HG03135 (cell line): Measurements from ENCODE around the gene TOR1AIP2.
A peak's percentile ranks its signal among the peaks of the same experiment; 100 is the strongest.

ENCODE experiments used
- ATAC-seq: cut with Tn5 transposase; IDR thresholded peaks from one replicate; pipeline ENCODE4 v1.9.1; 2021; ENCODE audit warnings: mild to moderate bottlenecking, moderate library complexity; ENCODE audit not compliant: unreplicated experiment

The TOR1AIP2 gene

DNA sequence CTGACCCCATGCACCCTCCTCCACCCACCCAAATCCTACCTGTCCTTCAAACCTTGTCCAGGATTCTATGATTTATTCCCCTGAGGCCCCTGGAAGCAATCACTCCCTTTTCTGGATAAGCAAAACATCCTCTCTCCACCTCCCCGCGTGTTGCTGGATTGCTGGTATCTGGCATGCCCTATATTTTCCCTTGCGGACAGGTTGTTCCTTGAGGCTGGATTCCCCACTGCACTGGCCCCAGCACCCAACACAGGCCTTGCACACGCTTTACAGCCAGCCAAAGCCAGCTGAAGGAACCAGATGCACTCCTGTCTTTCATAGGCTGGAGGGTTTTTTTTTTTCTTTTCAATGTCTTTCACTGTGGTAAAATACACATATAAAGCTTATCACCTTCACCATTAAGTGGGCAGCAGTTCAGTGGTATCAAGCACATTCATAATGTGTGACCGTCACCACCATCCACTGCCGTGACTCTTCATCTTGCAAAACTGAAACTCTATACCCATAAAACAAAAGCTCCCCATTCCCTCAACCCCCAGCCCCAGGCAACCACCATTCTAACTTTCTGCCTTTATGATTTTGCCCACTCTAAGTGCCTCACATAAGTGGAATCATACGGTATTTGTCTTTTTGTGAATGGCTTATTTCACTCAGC lies 50.9 kb downstream of the TOR1AIP2 start:
- no peak for ATAC-seq

DNA sequence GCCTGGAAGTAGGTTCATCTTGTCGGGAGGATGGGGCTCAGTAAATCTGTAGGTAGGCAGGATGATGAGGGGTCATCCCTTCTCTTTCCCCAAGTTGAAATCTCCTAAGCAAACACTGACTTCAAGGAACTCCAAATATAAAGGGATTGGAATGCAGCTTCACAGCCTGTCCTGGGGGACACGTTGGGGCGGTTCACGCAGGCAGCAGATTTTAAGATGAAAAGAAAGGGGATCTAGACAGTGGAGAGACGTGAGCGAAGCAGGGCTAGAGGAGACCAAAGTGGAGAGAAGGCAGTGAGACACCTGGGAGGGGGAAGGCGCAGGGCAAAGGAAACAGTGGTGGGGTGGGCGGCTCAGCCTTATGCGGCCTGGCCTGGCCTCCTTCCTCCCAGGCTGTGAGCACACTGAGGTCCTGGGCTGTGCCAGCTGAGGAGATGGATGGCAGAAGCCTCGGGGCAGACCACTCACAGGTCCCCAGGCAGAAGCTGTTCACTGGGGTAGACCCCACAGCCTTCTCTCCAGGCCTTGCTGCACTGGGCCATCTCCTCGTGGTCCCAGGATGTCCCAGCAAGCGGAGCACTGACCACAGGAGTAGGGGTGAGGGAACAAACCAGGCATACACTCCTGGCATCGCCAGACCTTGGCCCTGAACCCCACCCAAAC lies 51.7 kb downstream of the TOR1AIP2 start:
- ATAC-seq = no peak

DNA sequence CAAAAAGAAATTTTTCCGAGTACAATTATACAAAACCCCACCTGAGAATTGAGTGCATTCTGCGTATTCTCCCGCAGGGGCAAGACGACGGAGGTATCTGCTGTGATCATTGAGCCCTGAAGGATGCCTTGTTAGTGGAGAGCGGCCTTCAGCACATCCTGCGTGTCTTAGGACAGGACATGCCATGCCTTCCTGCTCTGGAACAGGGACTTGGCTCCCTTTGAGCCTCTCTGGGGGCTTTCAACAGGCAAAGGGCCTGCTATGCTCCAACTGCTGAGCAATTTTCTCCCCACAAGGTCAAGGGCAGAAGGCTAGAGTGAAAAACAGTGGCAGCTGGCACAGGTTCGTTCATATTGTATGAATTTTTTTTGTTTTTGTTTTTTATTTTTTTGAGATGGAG lies 52.4 kb downstream of the TOR1AIP2 start:
- ATAC-seq = no peak

DNA sequence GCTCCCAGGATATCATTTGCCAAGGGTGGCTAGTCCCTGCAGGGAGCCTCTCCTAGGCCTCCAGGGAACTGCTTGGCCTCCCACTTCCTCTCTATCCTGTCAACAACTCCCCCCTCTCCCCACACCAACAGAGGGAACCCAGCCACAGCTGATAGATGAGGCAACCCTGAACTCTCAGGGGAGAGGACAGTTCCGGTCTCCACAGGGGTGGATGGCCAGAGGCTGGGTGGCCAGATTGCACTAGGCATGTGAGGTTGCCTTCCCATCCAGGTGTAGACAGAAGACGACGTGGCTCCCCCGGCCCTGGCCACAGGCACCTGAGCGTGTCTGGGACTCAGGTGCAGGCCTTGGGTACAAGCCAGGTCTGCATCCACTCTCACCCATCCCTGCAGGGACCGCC lies 53.3 kb downstream of the TOR1AIP2 start:
- no peak for ATAC-seq

DNA sequence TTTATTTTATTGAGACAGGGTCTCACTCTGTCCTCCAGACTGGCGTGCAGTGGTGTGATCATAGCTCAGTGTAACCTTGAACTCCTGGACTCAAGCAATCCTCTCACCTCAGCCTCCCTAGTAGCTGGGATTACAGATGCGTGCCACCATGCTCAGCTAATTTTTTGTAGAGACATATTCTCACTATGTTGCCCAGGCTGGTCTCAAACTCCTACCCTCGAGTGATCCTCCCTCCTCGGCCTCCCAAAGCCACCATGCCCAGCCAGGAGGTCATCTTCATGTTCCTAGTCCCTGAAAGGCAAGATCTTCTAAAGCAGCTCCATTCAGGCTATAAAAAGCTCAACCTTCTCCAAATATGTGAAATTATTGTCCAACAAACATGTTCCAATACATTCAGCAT lies 53.9 kb downstream of the TOR1AIP2 start:
- ATAC-seq = no peak

DNA sequence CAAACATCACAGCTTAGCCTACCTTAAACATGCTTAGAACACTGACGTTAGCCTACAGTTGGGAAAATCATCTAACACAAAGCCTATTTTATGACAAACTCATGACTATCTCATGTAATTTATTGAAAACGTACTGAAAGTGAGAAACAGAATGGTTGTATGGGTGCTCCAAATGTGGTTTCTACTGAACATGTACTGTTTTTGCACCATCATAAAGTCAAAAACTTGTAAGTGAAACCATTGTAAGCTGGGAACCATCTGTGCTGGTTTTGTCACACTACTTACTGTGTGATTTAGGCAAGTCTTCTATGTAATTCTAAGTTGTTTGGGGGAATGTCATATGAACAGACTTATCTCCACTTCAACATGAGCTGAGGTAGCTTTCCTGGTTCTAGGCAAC lies 55.5 kb downstream of the TOR1AIP2 start:
- ATAC-seq = no peak

DNA sequence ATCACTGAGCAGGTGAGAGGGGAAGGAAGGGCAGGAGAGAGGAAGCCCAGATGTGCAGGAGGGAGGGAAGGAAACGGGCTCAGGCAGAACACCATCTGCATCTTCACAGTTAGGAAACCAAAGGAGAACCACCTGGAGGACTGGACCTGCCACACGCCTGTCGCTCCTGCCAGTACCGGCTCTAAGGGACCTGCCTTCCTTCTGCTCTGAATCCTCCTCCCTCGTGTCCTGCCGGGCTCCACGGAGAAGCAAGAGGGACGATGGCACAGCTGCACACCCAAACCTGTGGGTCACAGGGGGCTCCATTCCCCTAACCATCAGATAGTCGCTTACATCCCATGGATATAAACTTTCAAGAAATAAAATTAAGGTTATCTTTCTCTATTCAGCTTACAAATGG lies 56.1 kb downstream of the TOR1AIP2 start:
- ATAC-seq = no peak

DNA sequence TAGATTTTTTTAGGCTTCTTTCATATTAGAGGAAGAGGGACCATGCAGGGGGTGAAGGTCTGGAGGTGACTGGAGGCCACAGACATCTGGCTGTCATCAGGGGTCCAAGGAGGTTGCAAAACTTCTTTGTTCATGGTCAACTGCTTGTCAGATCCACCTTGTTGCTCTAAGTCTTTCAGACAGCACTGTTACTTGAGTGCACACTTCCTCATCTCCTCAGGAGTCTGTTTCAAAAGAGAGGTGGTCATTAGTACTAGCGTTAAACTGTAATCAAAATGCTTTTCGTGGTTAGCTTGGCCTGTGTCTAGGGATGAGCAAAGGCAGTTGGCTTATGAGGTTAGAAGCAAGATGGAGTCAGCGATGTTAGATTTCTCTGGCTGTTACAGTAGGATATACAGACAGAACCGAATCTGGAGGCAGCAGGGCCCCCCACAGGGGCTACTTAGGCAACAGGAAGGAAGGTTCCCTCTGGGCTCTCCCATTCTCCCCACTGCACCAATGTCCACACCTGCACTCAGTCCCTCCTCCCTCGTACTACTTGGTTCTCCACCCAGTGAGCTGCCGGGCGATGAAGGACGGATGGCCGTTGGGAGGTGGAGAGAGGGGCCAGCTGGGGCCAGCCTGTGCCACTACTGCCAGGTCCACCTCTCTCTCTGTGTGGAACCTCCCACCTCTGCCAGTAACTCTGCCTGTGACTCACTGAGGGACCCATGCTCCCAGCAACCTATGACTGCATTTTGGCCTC lies 57.2 kb downstream of the TOR1AIP2 start:
- ATAC-seq = no peak

DNA sequence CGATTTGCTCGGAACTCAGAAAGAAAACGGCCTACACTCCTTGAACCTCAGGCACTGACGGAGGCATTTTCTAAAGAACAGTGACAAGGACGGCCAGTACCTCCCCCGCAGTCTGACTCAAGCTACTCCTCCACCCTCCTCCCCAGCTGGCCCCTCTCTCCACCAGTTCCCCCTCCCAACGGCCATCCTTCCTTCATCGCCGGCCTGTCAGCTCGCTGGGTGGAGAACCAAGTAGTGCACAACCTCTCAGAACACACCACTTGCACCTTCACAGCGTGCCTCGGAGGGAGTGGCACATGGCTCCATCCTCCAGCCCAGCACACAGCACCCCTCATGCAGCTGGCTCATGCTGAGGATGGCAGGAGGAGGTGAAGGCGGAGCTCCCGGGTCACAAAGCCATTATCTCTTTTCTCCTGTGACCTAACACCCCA lies 58.8 kb downstream of the TOR1AIP2 start:
- ATAC-seq = no peak

DNA sequence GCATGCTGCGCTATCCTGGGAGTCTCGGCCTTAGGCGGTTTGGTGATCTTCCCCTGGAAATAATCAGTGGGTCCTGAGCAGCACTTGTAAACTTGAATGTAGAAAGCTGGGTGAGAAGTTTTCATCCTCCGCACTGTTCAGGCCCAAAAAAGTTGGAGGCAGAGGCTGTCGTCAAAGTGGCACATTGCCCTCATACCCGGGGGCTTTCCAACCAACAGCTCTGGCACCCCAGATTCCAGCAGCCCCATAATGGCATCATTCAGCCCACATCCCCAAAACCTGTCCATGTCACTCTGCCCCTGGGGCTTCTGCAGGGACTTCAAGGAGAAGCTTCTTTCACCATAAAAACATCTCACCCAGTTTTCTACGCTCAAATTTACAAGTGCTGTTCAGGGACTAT lies 59.3 kb downstream of the TOR1AIP2 start:
- ATAC-seq = no peak

DNA sequence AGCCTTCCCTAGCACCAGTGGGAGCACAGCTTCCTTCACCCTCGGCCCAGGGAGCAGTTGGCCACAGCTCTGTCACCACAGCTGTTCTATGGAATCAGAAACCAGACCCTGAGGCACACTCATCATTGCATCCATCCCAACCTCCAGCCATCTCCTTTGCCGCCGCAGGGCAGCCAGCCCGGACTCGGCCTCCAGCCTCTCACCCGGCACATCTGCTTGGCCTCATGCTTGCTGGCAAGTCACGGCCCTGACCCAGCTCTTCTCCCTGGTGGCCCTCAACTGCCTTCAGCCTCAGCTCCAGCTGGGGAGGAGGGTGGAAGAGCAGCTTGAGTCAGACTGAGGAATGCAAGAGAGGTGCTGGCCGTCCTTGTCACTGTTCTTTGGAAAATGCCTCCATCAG lies 59.8 kb downstream of the TOR1AIP2 start:
- no peak for ATAC-seq

DNA sequence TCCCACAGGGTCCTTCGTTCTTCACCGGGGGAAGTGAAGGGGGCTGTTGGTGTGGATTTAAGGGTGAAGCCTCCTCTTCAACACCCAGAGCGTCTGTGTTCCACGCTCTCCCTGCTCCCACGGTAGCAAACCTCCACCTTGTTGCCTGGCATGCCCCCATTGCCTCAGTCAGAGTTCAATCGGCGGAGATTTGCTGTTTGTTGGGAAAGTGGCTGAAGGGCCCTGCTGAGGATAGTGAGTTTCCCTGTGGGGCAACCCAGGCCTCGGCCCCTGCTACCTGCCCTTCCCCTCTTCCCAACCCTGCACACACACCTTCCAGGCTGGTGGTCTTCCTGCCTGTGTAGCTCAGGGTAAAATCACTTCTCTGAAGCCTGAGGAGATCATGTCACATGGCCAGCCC lies 60.5 kb downstream of the TOR1AIP2 start:
- ATAC-seq = no peak

DNA sequence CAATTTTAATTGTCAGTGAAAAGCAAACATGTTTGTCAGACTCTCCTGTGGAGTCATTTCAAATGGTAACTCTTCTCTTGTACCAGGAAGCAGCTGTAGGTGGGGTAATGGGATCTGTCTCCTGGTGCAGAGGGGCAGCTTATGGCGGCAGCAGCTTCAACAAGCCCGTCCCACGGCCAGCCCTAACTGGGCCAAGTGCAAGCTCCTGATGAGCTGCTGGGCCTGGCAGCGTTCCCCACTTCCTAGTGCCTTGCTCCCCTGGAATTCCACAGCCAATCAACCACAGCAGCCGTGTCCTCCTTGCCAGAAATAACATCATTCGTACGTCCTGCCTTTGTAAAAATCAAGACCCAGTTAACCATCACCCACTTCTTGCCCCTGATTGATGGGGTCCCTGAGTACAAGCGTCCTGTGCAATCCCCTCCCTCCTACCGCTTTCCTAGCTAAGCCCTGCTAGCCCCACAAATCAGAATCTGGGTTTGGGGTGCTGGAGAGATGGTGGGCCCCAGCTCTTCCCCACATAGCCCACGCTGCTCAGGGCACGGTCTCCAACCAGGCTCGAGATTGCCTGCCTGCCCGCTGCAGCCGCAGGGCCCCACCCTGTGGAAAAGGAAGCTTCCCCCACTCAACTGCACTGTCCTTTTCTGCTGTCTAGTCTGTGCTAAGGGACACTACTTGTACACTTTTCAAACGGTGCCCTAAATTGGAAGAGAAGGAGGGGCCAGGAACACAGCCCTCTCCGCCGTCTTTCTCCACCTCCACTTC lies 61.2 kb downstream of the TOR1AIP2 start:
- ATAC-seq = no peak

DNA sequence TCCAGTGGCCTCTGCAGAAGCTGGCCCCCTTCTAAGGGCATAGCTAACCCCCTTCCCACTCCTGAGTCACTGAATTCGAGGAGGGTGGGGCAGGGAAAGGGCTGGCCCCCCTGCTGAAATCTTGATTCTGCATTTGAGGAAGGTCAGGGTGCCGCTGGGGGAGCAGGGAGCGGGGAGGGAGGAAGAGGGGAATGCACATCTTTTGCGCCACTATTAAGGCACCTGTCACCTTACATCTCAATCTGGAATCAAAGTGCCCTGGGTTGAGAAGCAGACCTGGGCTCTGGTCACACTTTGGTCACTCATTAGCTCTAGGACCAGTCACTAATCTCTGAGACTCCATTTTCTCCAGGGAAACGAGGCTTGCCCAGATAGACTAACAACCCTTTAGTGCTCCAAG lies 62.0 kb downstream of the TOR1AIP2 start:
- no peak for ATAC-seq

DNA sequence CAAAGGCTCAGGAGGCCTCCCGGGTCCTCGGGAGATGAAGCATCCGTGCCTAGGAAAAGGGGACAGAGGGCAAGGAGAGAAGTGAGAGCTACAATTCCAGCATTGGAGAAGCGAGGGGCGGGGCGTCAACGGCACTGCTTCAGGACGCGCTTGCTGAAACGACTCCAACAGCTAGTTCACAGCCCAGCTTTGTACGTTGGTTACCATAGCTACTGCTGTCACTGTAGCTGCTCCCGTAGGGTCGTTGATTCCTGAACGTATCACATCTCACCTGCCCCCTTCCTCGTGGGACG lies 63.1 kb downstream of the TOR1AIP2 start:
- no peak for ATAC-seq

DNA sequence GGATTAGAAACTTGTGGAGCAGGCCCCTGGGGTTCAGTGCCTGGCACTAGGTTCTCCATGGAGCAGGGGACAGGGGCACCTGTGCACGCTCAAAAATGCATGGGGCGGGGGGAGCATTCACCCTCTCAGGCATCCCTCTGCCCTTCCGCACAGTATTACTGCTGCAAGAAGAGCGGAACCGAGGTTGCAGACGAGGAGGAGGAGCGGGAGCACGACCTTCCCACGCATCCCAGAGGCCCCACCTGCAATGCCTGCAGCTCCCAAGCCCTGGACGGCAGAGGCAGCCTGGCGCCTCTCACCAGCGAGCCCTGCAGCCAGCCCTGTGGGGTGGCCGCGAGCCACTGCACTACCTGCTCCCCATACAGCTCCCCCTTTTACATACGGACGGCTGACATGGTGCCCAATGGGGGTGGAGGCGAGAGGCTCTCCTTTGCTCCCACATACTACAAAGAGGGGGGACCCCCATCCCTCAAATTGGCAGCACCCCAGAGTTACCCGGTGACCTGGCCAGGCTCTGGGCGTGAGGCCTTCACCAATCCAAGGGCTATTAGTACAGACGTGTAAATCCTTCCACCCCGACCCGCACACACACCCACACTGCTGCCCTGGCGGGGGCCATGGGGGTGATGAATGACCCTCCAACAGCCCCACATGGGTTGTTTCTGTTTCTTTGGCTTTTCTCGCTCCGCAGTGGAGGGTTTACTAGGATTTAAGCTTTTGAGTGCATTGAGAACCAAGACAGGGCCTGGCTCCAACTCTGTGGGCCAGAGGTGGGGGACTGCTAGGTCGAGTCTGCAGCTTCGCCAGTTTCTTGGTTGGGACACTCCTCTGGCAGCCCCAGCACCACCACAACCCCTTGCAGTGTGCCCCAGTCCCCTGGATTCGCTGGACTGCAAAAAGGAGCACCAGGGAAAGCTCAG lies 63.7 kb downstream of the TOR1AIP2 start:
- no peak for ATAC-seq

DNA sequence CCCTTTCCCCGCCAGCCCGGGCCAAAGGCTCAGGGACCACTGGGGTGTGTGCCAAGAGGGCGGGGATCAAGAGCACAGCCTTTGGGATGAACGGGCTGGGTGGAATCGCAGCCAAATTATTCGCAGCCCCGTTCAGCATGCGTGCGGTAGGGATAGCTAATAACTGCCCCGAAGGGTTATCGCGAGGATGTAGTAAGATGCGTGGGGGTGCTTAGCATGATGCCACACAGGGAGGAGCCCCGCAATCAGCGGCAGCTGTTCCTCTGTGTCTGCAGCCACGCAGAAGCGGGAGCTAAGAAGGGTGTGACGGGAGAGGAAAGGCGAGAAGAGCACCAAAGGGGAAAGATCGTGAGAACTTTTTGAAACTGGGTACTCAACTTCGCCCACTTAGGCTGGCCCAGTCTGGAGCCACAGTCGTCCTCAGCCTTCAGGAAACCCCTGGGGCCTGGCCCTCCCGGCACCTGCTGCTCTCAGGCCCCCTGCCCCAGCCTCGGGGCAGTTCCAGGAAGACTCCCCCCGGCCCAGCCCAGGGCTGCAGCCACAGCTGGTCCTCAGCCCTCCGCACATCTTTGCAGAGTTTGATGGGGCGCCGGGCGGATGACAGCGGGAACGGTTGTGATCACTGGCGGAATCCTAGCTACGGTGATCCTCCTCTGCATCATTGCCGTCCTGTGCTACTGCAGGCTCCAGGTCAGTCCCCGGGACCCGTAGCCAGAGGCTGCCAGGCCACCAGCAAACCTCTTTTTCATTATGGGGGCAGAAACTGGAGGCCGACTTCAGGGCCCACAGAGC lies 64.9 kb downstream of the TOR1AIP2 start:
- no peak for ATAC-seq

DNA sequence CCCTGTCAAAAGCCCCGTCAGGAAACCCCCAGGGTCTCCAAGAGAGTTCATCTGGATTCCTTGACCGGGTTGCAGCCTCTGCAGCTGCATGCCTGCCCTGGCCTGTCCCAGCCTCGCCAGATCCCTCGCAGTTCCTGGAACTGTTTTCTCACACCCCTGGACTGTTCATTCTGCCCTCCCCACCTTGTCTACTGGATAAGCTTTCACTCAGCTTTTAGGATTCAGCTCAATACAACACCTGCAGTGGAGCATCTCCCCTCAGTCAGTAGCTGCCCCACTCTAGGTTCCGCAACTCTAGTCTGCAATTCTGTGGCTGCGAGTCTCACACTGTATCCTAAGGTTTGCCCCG lies 67.3 kb downstream of the TOR1AIP2 start:
- ATAC-seq = no peak

DNA sequence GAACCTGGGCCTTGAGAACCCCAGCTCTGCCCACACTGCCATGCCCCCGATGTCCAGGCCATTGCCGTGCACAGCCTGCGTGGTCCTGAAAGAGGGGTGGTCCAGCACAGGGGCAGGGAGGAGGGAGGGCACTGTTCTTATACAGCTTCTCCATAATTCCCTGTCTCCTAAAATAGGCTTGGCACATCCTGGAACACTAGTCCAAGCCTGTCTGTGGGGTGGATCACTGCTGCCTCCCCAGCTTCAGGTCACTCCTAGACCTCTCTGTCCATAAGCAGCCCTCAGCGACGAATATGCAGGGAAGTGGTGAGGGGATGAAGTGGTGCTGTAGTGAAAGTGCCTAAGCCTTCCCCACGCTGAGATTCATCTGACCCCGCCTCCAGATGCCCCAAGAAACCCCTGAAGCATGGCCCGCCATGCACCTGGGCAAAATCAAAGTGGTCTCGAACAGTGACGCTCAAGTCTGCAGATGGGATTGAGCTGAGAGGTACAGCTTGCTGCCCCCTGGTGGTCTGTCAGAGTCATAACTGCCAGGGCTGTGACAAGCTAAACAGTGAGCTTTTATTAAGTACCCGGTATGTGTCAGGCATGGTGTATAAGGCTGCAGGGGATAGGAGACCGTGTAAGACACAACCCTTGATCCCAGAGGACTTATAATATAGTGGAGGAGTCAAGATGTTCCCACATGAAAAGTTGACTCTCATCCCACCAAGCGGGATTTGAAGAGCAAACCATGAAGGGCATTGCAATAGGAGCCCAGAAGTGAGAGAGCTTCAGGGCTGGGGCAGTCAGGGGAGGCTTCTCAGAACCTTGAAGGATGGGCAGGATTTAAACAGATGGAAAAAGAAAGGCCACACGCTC lies 67.9 kb downstream of the TOR1AIP2 start:
- peak; percentile 75 for ATAC-seq
